ENCODE data around the gene PLA2G4E.

DNA sequence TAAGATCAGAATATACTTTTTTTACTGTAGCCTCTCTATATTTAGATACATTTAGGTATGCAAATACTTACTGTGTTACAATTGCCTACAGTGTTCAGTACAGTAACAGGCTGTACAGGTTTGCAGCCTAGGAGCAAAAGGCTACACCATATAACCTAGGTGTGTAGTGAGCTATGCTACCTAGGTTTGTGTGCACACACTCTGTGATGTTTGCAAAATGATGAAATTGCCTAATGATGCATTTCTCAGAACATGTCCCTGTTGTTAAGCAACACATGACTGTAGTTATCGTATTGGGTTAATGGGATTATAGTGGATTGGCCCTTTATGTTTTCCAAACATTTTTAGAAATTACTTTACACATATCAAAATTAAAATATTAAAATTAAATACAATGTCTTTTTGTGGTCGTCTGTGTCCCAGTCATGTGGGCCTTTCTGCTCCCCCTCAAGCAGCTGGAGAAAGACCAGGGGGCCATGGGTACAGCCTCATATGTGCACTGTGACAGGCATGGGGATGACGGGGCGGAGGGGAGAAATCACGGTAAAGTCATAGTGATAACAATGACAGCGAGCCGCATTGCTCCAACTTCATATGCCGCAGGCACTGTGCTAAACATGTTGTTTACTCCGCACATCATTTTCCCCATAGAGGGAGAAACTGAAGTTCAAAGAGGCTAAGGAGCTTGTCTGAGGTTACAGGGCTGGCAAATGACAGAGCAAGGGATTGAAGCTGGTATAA lies 27.4 kb upstream of the PLA2G4E start:
- TF ChIP-seq EZH2 (IDR thresholded peaks at IDR 0.05; ENCODE audit: low read depth, unreplicated experiment) (no peak), POLR2AphosphoS5 (IDR thresholded peaks at IDR 0.05; ENCODE audit: low read depth) (no peak), EZH2phosphoT487 (IDR thresholded peaks at IDR 0.05; ENCODE audit: unreplicated experiment) (no peak), ZNF331 (CRISPR knock-in tag; IDR thresholded peaks at IDR 0.05; ENCODE audit: low read depth) (no peak), CREB1 (CRISPR knock-in tag; IDR thresholded peaks at IDR 0.05; ENCODE audit: low read depth) (no peak), NANOG (IDR thresholded peaks at IDR 0.05; ENCODE audit: borderline replicate concordance) (no peak), JUNB (IDR thresholded peaks at IDR 0.05; ENCODE audit: unreplicated experiment) (no peak), ZNF114 (CRISPR knock-in tag; IDR thresholded peaks at IDR 0.05) (no peak)
- TF ChIP-seq, protein P1, sequence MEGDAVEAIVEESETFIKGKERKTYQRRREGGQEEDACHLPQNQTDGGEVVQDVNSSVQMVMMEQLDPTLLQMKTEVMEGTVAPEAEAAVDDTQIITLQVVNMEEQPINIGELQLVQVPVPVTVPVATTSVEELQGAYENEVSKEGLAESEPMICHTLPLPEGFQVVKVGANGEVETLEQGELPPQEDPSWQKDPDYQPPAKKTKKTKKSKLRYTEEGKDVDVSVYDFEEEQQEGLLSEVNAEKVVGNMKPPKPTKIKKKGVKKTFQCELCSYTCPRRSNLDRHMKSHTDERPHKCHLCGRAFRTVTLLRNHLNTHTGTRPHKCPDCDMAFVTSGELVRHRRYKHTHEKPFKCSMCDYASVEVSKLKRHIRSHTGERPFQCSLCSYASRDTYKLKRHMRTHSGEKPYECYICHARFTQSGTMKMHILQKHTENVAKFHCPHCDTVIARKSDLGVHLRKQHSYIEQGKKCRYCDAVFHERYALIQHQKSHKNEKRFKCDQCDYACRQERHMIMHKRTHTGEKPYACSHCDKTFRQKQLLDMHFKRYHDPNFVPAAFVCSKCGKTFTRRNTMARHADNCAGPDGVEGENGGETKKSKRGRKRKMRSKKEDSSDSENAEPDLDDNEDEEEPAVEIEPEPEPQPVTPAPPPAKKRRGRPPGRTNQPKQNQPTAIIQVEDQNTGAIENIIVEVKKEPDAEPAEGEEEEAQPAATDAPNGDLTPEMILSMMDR (conservative IDR thresholded peaks at IDR 0.05; ENCODE audit: low read depth in 2 of 2) = no peak
- TF ChIP-seq, protein P2, sequence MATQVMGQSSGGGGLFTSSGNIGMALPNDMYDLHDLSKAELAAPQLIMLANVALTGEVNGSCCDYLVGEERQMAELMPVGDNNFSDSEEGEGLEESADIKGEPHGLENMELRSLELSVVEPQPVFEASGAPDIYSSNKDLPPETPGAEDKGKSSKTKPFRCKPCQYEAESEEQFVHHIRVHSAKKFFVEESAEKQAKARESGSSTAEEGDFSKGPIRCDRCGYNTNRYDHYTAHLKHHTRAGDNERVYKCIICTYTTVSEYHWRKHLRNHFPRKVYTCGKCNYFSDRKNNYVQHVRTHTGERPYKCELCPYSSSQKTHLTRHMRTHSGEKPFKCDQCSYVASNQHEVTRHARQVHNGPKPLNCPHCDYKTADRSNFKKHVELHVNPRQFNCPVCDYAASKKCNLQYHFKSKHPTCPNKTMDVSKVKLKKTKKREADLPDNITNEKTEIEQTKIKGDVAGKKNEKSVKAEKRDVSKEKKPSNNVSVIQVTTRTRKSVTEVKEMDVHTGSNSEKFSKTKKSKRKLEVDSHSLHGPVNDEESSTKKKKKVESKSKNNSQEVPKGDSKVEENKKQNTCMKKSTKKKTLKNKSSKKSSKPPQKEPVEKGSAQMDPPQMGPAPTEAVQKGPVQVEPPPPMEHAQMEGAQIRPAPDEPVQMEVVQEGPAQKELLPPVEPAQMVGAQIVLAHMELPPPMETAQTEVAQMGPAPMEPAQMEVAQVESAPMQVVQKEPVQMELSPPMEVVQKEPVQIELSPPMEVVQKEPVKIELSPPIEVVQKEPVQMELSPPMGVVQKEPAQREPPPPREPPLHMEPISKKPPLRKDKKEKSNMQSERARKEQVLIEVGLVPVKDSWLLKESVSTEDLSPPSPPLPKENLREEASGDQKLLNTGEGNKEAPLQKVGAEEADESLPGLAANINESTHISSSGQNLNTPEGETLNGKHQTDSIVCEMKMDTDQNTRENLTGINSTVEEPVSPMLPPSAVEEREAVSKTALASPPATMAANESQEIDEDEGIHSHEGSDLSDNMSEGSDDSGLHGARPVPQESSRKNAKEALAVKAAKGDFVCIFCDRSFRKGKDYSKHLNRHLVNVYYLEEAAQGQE (IDR thresholded peaks at IDR 0.05; ENCODE audit: unreplicated experiment) = no peak
- TF ChIP-seq, protein P3, sequence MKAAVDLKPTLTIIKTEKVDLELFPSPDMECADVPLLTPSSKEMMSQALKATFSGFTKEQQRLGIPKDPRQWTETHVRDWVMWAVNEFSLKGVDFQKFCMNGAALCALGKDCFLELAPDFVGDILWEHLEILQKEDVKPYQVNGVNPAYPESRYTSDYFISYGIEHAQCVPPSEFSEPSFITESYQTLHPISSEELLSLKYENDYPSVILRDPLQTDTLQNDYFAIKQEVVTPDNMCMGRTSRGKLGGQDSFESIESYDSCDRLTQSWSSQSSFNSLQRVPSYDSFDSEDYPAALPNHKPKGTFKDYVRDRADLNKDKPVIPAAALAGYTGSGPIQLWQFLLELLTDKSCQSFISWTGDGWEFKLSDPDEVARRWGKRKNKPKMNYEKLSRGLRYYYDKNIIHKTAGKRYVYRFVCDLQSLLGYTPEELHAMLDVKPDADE (IDR thresholded peaks at IDR 0.05) = no peak
